Neural cell (in vitro differentiated cells): ENCODE results near the gene AKR1E2. TPM values are rescaled to one million over a fixed set of nuclear protein-coding genes. Genes with fewer than 3 reads are reported as not detected.

Source experiments
- H2AFZ ChIP-seq: fragments of 200-600, 300-800 bp; sonication (generic), shearing (Covaris generic); 2 replicates; pipeline ENCODE4 v1.6.0; 2014; ENCODE audit warnings: low read depth, mild to moderate bottlenecking, antibody characterized with exemption, low read length, moderate library complexity
- H3F3A ChIP-seq: fragments of 200-600 bp; shearing (Covaris generic); 2 replicates; pipeline ENCODE4 v1.6.1; 2016; ENCODE audit warnings: mild to moderate bottlenecking, moderate library complexity, mixed read lengths, antibody characterized with exemption, low read length; ENCODE audit not compliant: insufficient read depth, poor library complexity, severe bottlenecking
- H3K27ac ChIP-seq: fragments of 200-600, 300-800 bp; sonication (generic), shearing (Covaris generic); 2 replicates; pipeline ENCODE4 v1.5.1; 2014; ENCODE audit warnings: mild to moderate bottlenecking, low read length, moderate library complexity
- H3K27me3 ChIP-seq: fragments of 300-800, 200-600 bp; sonication (generic), shearing (Covaris generic); 2 replicates; pipeline ENCODE4 v1.6.0; 2014; ENCODE audit warnings: mild to moderate bottlenecking, low read depth, low read length, moderate library complexity; ENCODE audit not compliant: insufficient read depth
- H3K36me3 ChIP-seq: fragments of 300-800, 200-600 bp; sonication (generic), shearing (Covaris generic); 2 replicates; pipeline ENCODE4 v1.5.1; 2014; ENCODE audit warnings: mild to moderate bottlenecking, antibody characterized with exemption, low read length, moderate library complexity; ENCODE audit not compliant: insufficient read depth
- H3K4me2 ChIP-seq: fragments of 300-800, 200-600 bp; sonication (generic), shearing (Covaris generic); 2 replicates; pipeline ENCODE4 v1.6.0; 2014; ENCODE audit warnings: mild to moderate bottlenecking, low read length
- H3K4me3 ChIP-seq: fragments of 300-800, 200-600 bp; sonication (generic), shearing (Covaris generic); 2 replicates; pipeline ENCODE4 v1.5.1; 2014; ENCODE audit warnings: mild to moderate bottlenecking, low read length, moderate library complexity
- H3K79me2 ChIP-seq: fragments of 200-600 bp; shearing (Covaris generic); replicated peaks from 2 replicates; pipeline ENCODE4 v1.6.0; 2014; ENCODE audit warnings: mild to moderate bottlenecking, low read length, moderate library complexity; ENCODE audit not compliant: insufficient read depth
- H3K9ac ChIP-seq: fragments of 300-800, 200-600 bp; sonication (generic), shearing (Covaris generic); 2 replicates; pipeline ENCODE4 v1.6.1; 2016; ENCODE audit warnings: mild to moderate bottlenecking, low read length, mixed read lengths
- H3K9me2 ChIP-seq: fragments of 200-600 bp; shearing (Covaris generic); 2 replicates; pipeline ENCODE4 v1.6.1; 2016; ENCODE audit warnings: mild to moderate bottlenecking, low read length, mixed read lengths; ENCODE audit not compliant: insufficient read depth
- H3K9me3 ChIP-seq: fragments of 200-600, 300-800 bp; sonication (generic), shearing (Covaris generic); 2 replicates; pipeline ENCODE4 v1.6.1; 2016; ENCODE audit warnings: mild to moderate bottlenecking, mixed run types, low read length, moderate library complexity, mixed read lengths
- H4K20me1 ChIP-seq: fragments of 200-600 bp; shearing (Covaris generic); 2 replicates; pipeline ENCODE4 v1.6.1; 2016; ENCODE audit warnings: mild to moderate bottlenecking, mixed run types; ENCODE audit not compliant: insufficient read depth
- CTCF ChIP-seq: fragments of 450-650 bp; IDR thresholded peaks from 2 replicates; pipeline ENCODE4 v1.5.1; 2014; ENCODE audit warnings: antibody characterized with exemption, mild to moderate bottlenecking, moderate library complexity; ENCODE audit not compliant: poor library complexity, severe bottlenecking
- EP300 ChIP-seq: fragments of 450-650 bp; conservative IDR thresholded peaks from 2 replicates; pipeline ENCODE4 v1.6.1; 2014; ENCODE audit warnings: antibody characterized with exemption, mild to moderate bottlenecking, moderate library complexity; ENCODE audit not compliant: poor library complexity, severe bottlenecking
- EZH2 ChIP-seq: fragments of 200-600, 300-800 bp; shearing (Covaris generic), sonication (generic); IDR thresholded peaks from 2 replicates; pipeline ENCODE4 v1.6.1; 2014; ENCODE audit warnings: antibody characterized with exemption, low read length, borderline replicate concordance, mild to moderate bottlenecking; ENCODE audit not compliant: insufficient read depth, poor library complexity, severe bottlenecking
- MXI1 ChIP-seq: fragments of 450-650 bp; conservative IDR thresholded peaks from 2 replicates; pipeline ENCODE4 v1.6.1; 2014; ENCODE audit warnings: antibody characterized with exemption, mild to moderate bottlenecking; ENCODE audit not compliant: poor library complexity, severe bottlenecking
- POLR2AphosphoS5 ChIP-seq: IDR thresholded peaks from 2 replicates; pipeline ENCODE4 v1.6.1; 2012
- RAD21 ChIP-seq: fragments of 450-650 bp; conservative IDR thresholded peaks from 2 replicates; pipeline ENCODE4 v1.6.1; 2014; ENCODE audit warnings: antibody characterized with exemption, mild to moderate bottlenecking, moderate library complexity
- SMC3 ChIP-seq: fragments of 450-650 bp; conservative IDR thresholded peaks from 2 replicates; pipeline ENCODE4 v1.6.1; 2014; ENCODE audit warnings: antibody characterized with exemption, mild to moderate bottlenecking, moderate library complexity; ENCODE audit not compliant: poor library complexity
- TAF1 ChIP-seq: IDR thresholded peaks from 2 replicates; pipeline ENCODE4 v1.6.1; 2012; ENCODE audit warnings: low read depth
- polyA plus RNA-seq: library from polyadenylated mRNA; depleted of rRNA; stranded (reverse); fragments of >200 nt; gene quantifications from 2 replicates; pipeline ENCODE4 v1.2.3, GENCODE V29; 2014
- TF ChIP-seq, protein P1 (sequence below): IDR thresholded peaks from 2 replicates; pipeline ENCODE4 v1.6.1; 2012; ENCODE audit warnings: borderline replicate concordance

AKR1E2 gene
- polyA plus RNA-seq, 1 donor from 2014 or later = not detected

DNA sequence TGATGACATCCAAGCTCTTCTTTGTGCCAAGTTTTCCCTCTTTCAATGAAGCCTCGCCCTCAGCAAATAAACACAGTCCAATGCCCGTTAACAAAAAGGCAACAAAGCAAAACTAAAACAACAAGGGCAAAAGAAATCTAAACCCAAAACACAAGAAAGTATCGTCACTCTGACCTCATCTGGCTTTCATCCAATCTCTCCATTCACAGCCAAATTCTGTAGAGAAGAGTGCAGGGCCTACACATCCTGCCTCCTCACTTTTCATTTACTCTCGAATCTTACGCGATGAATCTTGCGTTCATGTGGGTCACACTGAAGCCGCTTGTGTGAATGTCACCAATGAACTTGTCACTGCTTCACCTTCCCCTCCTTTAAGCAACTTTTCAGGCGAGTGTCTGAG, 15.9 kb upstream of the AKR1E2 start:
- Histone ChIP-seq H3K9ac (no peak overlapping the region), H3K27me3 (no peaks in the 10 kb centered on the region), H3K36me3 (no peaks in the 10 kb centered on the region), H2AFZ (no peak overlapping the region), H3F3A (no peaks in the 10 kb centered on the region), H4K20me1 (no peaks in the 10 kb centered on the region), H3K79me2 (no peaks in the 10 kb centered on the region), H3K9me3 (no peaks in the 10 kb centered on the region), H3K27ac (no peak overlapping the region), H3K4me3 (no peak overlapping the region), H3K9me2 (no peaks in the 10 kb centered on the region), H3K4me2 (no peak overlapping the region)
- no peak for TF ChIP-seq CTCF
- TF ChIP-seq, protein P1, sequence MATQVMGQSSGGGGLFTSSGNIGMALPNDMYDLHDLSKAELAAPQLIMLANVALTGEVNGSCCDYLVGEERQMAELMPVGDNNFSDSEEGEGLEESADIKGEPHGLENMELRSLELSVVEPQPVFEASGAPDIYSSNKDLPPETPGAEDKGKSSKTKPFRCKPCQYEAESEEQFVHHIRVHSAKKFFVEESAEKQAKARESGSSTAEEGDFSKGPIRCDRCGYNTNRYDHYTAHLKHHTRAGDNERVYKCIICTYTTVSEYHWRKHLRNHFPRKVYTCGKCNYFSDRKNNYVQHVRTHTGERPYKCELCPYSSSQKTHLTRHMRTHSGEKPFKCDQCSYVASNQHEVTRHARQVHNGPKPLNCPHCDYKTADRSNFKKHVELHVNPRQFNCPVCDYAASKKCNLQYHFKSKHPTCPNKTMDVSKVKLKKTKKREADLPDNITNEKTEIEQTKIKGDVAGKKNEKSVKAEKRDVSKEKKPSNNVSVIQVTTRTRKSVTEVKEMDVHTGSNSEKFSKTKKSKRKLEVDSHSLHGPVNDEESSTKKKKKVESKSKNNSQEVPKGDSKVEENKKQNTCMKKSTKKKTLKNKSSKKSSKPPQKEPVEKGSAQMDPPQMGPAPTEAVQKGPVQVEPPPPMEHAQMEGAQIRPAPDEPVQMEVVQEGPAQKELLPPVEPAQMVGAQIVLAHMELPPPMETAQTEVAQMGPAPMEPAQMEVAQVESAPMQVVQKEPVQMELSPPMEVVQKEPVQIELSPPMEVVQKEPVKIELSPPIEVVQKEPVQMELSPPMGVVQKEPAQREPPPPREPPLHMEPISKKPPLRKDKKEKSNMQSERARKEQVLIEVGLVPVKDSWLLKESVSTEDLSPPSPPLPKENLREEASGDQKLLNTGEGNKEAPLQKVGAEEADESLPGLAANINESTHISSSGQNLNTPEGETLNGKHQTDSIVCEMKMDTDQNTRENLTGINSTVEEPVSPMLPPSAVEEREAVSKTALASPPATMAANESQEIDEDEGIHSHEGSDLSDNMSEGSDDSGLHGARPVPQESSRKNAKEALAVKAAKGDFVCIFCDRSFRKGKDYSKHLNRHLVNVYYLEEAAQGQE = no peak
- no peak for TF ChIP-seq EZH2
- no peak for TF ChIP-seq POLR2AphosphoS5
- TF ChIP-seq RAD21 = no peak
- no peak for TF ChIP-seq MXI1
- TF ChIP-seq SMC3 = no peak
- TF ChIP-seq EP300 = no peak
- no peak for TF ChIP-seq TAF1

- Histone ChIP-seq H3K27me3 (no peaks in the 10 kb centered on the region), H2AFZ (no peak overlapping the region), H3K36me3 (no peaks in the 10 kb centered on the region), H3K9me2 (no peaks in the 10 kb centered on the region), H3K79me2 (no peaks in the 10 kb centered on the region), H4K20me1 (no peaks in the 10 kb centered on the region), H3K9ac (no peak overlapping the region), H3K4me3 (no peak overlapping the region), H3F3A (no peaks in the 10 kb centered on the region), H3K9me3 (no peaks in the 10 kb centered on the region), H3K4me2 (no peak overlapping the region), H3K27ac (no peak overlapping the region)
- TF ChIP-seq POLR2AphosphoS5 (no peak), RAD21 (no peak), TAF1 (no peak), CTCF (no peak)
Observed at GRCh38 chr10:4812046-4812445, 14.0 kb upstream of the AKR1E2 start.
